GM18873 (cell line): ENCODE measurements around the gene DMRT3.

Experiments used
- ATAC-seq: cut with Tn5 transposase; IDR thresholded peaks from one replicate; pipeline ENCODE4 v1.9.1; 2021; ENCODE audit warnings: mild to moderate bottlenecking, moderate library complexity, moderate number of reproducible peaks; ENCODE audit not compliant: unreplicated experiment, low FRiP score

Gene DMRT3

DNA sequence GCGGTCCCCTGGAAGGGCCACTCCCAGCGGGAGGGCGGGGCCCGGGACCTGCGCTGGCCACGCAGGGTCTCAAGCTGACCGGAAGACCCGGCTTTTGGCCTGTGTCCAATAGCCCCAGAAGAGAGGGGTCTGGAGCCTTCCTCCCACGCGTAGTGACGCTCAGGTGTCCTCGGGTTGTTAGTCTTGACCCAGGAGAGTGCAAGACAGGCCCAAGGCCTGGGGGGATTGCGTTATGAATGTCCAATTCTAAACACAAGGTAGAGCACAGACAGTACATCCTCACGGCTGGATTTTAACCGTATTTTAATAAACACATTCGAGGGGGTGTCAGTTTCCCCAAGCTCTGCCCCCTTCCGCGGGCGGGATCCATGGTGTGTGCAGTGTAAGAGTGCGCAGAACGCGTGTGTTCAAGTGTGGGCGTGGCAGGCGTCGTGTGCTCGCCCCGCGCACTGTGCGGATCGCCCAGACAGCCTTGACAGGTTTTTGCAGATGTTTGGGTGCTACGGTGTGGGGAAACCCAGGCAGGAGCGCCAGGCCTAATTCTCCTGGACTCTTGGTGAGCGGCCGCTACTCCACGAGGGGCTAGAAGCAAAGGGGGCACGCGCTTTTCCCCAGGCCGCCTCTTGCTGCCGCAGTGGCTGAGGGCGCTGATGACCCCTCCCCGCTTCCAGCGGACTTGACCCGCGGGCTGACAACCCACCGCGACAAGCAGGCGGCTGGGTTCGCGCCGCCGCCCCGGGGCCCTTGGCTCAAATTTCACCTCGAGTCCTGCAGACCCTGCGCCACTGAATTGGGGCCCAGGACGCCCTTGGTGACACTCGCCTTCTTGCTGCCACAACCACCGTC lies 6.1 kb upstream of the DMRT3 start:
- no peak for ATAC-seq

GRCh38 chr9:971901-972500 lies 4.5 kb upstream of the DMRT3 start:
- ATAC-seq: no peak

DNA sequence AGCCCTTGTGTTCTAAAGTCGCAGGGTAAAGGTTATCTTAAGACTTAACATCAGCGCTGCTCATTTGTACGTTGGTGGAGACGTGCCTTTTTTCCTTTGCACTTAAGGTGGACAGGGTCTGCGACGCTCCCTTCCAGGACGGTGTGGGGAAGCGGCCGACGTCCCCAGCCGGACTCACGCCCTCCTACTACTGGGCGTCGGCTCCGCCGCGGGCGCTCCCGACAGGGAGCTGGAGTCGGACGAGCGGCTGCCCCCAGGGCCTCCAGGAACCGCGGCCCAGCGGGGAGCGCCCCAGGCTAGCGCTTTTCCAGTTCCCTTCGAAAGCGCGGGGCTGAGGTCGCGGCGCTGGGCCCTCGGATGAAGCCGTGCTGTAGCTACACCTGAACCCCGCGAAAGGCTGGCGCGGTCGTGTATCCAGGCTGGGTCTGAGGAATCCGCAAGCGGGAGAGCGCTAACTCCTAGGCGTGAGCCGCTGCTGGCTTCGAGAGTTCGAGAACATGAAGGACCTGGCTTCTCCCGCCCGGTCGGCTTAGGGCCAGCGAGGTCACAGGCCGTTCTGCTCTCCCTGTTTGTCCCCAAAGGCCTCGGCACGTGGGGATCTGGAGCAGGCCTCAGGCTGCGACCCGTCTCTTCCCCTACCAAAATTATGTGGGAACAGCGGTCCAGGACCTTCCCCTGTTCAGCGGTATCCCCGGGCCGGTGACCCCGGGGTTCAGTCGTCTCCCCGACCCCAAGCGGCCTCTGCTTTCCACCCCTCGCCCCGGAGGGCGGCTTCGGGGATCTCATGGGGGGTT lies 3.8 kb upstream of the DMRT3 start:
- ATAC-seq: no peak

GRCh38 chr9:973295-973834 lies 3.1 kb upstream of the DMRT3 start:
- no peak for ATAC-seq

- ATAC-seq: no peak
Measured at GRCh38 chr9:974031-974995, 2.1 kb upstream of the DMRT3 start.

- no peak for ATAC-seq
Measured at GRCh38 chr9:974996-975739, 1.3 kb upstream of the DMRT3 start.

DNA sequence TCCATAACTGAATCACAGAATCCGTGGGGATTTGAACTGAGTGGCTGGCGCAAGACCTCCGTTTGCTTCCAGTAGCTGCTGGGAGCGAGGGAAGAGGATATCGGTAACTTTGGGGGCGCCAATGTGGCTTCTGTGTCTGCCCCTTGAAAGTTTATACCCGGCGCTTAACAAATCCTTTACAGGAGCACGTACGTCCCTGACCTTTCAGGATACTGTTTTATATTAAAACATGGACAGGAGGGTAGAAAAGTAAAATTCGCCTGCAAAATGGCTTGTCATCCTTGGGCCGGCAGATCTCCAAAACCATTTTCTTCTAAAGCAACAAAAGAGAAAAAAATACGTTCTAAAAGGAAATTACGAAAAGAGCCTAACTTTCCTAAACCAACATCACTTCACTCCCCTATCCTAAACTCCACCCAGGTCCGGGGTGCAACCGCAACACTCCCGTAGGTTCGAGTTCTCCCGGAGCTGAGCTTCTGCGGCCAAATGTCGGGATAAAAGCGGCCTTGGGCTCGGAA lies 656 bp upstream of the DMRT3 start:
- no peak for ATAC-seq

- no peak for ATAC-seq
Measured at GRCh38 chr9:976943-977837, 735 bp downstream of the DMRT3 start.

GRCh38 chr9:977838-978830 lies 1.7 kb downstream of the DMRT3 start:
- no peak for ATAC-seq

DNA sequence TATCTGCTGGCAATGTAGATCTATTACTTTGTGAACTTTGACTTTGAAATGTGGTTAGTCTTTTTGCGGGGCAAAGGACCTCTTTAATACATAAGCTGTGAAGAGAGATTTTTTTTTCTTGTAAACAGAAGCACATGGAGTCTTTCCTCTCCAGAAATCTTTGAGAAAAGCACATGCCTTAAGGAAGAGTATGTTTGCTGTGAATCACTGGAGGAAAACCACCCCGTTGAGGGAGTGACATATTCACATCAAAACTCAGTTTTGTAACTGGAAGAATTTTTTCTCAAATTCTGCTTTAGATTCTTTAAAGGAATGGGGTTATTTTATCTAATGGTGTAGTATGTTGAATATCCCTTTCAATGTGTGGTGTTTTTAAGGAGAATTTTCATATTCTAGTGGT lies 3.5 kb downstream of the DMRT3 start:
- no peak for ATAC-seq

DNA sequence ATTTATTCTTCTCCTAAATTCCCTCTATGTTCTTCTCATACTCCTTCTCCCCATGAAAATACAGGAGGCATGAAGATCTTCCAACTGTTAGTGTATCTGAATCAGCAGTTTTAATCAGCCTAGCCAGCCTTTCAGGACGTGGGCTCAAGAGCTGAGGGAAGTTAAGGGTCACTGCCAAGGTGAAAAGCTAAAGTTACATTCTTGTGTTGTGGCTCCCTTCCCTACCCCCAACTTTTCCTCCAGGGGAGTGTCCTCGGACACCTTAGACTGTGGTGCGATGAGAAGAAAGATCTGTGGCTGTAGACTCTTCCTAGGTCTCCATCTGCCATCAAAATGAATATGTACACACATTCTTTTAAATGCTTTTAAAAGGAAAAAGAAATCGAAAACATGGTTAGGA lies 4.2 kb downstream of the DMRT3 start:
- ATAC-seq: no peak

- ATAC-seq: no peak
Measured at GRCh38 chr9:981491-981898, 5.0 kb downstream of the DMRT3 start.

DNA sequence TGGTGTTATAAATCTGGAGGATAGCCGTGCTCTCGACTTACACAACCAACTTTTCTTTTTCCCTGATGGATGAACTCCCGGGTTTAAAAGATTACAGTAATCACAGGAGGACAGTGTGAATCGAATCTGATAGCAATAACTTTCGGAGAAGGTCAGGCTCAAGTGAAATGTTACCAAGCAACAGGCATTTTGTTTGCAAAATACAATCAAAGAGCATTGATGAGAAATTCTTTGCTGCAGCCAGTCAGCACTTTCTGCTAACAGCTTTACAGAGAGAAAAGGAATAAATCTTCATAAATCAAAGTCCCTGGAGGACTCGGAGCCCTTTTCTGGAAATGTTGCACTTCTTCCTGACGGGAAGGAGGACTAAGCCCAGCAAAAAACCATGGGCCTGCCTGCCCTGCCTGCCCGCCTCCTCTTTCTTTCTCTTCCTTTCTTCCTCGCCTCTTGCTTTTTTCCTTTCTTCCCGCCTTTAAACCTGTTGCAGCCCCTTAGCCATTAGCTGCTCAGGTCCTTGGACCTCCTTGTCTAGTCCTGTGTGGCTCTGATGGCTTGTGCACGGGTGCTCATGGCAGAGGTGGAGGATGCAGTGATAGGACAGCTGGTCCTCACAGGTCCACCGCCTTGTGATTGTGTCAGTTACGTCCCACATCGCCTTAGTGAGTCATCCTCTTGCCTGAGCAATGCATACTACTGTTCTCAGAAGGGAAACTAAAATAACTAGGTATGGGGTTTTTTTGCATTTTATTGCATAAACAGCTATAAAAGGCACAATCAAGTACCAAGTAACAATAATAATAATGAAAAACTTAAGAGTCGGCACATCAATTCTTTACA lies 6.2 kb downstream of the DMRT3 start:
- ATAC-seq: no peak

DNA sequence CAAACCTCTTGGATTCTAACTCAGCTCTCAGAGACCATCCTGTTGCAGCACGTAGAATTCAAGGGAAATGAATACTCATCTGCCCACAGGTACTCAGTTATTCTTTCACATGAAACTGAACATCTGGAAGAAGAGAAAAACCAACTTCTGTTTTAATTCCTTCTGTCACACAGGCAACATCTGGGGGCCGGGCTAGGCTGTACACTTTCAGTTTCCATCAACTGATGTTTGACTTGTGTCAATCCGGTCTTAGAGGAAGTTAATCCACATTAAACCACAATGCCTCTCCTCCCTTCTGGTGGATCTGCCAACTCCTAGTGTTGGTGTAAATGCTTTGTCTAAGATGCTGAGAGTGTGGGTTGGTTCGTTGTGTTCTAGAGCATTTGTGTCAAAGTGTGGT lies 17.6 kb downstream of the DMRT3 start:
- no peak for ATAC-seq

DNA sequence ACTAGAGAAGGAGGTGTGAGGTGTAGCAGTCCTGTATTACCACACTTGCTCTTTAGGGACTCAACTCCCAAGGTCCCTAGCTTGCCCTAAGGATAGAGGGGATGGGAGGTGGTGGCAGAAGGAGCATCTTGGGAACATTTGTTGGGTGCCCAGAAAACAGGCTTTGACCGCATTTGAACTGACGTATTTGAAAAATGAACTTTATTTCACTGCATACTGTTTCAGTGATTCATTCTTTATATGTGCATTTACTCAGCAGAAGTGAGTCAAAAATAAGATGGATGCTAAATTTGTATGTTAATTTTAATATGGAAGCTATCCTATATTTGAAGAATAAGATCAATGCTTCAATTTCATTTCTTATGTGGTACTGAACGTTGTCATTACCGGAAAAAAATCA lies 18.7 kb downstream of the DMRT3 start:
- no peak for ATAC-seq

GRCh38 chr9:995781-996180 lies 19.3 kb downstream of the DMRT3 start:
- no peak for ATAC-seq
